GM21723 (cell line): ENCODE measurements around the gene HERPUD1.
A peak's percentile ranks its signal among the peaks of the same experiment; 100 is the strongest.
"Not testable (repeated sequence)": the region's sequence is repeated elsewhere in the genome, so short reads cannot be mapped to it uniquely, and the experiment has no call there.

Experiments used
- ATAC-seq: cut with Tn5 transposase; IDR thresholded peaks from one replicate; pipeline ENCODE4 v1.9.1; 2021; ENCODE audit warnings: mild to moderate bottlenecking, moderate library complexity; ENCODE audit not compliant: unreplicated experiment

HERPUD1 gene

GRCh38 chr16:56977823-56978430, 46.0 kb downstream of the HERPUD1 start:
- ATAC-seq = no peak

DNA sequence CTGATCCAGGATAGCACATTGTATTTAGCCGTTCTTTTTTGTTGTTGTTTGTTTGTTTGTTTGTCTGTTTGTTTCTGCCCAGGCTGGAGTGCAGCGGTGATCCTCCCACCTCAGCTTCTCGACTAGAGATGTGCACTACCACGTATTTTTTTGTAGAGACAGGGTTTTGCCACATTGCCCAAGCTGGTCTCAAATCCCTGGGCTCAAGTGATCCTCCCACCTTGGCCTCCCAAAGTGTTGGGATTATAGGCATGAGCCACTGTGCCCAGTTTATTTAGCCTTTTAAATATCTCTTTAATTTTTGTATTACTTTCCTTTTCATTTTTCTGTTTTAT, 48.2 kb downstream of the HERPUD1 start:
- no peak for ATAC-seq

DNA sequence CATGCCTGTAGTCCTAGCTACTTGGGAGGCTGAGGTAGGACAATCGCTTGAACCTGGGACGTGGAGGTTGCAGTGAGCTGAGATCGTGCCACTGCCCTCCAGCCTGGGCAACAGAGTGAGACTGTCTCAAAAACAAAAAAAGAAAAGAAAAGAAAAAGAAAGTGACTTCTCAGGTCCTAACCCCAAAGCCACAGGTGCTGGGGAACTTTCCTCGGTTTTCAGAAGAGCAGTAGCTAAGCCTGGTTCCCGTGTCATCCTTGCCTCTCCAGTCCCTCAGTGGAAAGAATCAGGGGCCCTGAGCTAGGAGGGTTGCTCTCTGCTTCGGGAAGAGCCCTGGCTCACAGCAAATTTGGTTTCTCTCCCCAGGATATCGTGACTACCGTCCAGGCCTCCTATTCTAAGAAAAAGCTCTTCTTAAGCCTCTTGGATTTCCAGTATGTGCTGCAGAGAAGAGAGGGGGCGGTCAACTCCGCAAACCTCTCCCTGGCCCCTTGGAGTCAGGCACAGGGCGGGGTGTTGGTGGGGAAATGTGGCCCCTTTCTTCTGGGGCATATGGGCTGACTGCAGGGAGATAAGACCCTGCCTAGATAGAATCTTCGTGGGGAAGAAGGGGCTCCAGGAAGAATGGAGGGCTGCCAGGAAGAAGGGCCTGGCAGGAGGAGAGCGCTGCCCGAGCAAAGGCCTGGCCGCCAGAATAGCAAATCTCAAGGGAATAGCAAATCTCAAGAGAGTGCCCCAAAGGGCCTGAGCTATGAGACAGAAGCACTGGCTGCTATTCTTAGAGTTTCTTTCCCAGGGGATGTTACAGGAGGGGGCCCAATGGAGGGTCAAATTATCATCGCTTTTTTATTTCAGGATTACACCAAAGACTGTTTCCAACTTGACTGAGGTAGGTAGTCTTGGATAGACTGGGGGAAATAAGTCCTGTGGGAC, 49.1 kb downstream of the HERPUD1 start:
- ATAC-seq = no peak

- no peak for ATAC-seq
Observed at GRCh38 chr16:56981729-56982271, 49.9 kb downstream of the HERPUD1 start.

DNA sequence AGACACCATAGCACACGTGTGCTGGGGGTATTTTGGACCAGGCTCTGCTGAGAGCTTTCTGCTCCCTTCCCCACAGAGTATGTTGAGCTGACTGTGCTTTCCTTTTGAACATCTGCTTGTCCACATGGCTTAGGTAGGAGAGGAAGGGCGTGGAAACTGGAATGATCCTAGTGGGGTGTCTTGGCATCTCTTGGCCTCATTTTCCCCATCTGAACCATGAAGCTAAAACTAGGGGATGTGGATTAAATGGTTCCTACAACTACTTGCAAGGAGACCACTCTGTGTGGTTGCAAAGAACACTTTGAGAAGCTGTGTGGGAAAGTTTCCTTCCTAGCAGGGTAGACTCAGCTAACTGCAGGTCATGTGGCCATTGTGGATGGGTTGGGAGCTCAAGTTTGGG, 50.8 kb downstream of the HERPUD1 start:
- ATAC-seq = no peak

DNA sequence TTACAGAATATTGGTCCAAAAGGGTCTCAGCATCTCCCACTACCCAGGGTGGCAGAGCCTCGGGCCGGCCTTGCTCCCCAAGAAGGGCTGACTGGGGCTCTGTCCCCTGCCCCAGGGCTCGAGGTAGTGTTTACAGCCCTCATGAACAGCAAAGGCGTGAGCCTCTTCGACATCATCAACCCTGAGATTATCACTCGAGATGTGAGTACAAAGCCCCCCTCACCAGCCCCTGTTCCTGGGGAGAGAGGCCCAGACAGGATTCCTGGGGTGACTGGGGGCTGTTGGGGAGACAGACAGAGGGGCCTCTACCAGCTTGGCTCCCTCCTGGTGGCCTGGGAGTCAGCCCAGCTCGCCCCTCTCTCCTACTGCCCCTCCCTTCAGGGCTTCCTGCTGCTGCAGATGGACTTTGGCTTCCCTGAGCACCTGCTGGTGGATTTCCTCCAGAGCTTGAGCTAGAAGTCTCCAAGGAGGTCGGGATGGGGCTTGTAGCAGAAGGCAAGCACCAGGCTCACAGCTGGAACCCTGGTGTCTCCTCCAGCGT, 51.3 kb downstream of the HERPUD1 start:
- ATAC-seq = no peak

GRCh38 chr16:56984639-56985038, 52.7 kb downstream of the HERPUD1 start:
- no peak for ATAC-seq

DNA sequence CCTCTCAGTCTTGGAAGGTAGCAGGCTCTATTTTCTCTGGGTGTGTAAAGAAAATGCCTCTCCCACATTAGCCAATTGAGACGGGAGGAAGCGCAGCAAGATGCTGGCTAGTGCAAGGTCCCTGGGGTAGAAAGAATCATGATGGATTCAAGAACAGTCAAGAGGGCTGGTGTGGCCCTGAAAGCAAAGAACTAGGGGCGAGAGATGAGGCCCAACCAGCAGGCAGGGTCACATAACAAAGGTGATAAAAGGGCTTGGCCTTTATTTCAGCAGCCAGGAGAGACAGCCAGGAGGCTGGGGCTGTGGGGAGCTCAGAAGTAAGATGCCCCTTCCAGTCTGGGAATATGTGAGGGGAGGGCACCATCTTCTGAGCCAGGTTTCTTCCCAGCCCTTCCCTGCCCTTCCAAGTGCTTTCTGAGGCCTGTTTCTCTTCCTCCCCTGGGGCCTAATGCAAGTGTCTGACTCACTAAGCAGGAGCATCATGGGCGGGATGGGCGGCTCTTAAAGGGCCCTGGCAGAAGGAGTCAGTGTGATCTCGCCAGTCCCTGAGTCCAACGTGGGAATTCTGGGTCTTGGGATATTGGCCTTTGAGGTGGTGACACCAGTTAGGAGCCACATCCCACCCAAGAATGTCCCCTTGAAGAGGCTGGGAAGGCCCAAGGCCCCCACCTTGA, 53.5 kb downstream of the HERPUD1 start:
- ATAC-seq = no peak

- ATAC-seq = no peak
Observed at GRCh38 chr16:56985962-56986360, 54.0 kb downstream of the HERPUD1 start.

DNA sequence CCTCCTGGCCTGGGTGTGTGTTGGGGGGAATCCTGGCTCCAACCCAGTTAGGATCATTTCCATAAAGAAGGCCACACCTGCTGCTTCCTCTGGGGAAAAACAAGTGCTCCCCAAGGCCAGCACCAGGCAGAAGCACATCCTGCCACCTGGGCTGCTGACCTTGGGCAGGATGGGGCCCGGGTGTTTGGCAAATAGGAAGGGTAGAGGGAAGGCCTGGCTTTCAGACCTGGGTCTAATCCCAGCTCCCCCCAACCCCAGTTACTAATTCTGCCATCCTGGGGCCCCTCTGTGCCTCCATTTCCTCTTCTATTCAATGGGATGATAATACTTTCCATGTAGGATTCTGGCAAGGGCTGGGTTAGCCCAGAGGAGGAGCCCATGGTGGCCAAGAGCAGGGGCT, 54.4 kb downstream of the HERPUD1 start:
- no peak for ATAC-seq

GRCh38 chr16:56986908-56987307, 55.0 kb downstream of the HERPUD1 start:
- ATAC-seq = not testable (repeated sequence)

DNA sequence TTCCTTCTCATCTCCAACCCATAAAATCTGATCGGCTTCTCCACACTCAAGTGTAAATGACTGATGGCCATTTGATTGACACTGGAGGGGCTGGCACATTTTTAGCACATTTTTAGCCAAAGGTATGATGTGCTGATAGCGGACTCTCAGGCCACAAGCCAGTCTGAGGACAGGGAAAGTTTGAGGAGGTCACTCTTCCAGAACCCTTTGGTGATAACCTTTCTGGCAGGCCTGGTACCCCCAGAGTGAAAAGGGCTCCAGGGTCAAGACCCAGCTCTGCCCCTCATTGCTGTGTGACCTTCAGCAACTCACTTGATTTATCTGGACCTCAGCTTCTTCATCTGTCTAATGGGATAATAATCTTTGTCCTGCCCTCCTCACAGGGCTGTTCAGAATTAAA, 55.8 kb downstream of the HERPUD1 start:
- ATAC-seq = no peak

DNA sequence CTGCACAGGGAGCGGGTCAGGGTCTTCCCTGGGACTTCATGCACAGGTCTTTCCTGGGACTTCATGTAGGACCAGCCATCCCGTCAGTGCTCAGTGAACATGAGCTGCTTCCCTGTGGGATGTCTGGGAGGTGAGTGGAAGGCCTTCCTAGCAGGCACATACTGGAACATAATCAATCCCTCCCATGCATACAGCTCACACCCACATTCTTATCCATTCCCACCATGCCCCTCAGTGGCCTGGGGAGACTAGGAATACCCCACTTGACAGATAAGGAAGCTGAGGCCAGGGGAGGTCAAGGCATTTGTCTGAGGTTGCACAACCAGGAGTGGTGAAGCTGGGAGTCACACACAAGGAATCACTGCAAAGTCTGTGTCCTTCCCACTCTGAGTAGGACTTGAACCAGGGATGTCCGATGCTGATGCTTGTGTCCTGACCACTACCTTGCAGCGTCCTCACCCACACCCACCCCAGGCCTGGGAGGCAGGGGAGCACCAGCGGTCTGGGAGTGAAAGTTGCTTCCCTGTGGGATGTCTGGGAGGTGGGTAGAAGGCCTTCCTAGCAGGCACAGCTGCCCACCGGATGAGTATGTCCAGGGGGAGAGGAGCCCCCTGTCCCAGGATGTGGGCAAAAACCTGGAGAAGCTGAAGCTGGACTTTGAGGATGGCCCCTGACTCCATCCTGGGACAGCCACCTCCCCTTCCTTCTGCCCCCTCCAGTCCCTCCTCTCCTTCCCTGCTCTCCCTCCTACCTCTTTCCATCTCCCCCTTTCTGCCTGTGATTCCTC, 56.4 kb downstream of the HERPUD1 start:
- no peak for ATAC-seq

DNA sequence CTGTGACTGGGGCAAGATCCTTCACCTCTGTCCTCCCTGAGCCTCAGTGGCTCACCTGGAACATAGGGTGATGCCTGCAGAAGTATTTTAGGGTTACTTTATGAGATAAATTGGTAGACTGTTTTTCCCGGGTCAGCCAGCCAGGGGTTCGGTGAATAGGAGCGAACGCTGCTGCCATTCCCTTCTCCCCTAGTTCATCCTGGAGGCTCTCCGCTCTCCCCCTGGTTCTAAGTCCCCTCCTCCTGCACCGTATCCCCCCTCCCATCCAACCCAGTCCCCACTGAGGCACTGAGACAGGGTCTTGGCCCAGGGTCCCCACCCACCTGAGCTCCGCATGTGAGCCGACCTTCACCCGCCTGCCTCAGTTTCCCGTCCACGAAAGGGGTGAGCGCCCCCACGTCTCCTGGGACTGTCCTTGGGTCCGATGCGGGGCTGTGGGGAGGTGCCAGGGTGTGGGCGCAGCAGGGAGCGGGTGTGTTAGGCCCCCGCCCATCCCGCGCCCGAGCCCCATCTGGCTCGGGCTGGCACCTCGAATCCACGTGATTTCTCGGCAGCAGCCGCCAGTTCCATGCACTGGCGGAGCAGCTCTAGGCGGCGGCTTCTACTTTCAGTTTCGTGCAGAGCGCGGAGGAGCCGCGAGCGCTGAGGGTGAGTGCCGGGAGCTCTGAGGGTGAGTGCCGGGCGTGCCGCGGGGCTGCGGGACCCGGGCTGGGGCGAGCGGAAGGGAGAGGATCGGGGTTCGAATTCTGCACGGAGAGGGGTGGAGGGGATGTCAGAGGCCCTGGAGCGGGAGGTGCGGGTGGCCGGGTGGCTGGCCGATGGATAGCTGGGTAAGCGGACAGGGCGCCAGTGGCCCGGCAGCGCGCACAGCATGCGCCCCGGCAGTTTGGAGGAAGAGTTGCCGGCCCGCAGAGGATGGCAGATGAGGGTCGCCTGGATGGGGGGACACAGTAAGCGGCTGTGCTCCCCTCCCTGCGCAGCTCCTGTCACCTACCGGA, 57.3 kb downstream of the HERPUD1 start, which contains the start of gene NLRC5:
Gene NLRC5, plus strand, starts transcription at position 610 of the 998 bp plus-strand sequence. CDS start 31,156 bp downstream, outside the sequence.
- peak; percentile 79 for ATAC-seq

DNA sequence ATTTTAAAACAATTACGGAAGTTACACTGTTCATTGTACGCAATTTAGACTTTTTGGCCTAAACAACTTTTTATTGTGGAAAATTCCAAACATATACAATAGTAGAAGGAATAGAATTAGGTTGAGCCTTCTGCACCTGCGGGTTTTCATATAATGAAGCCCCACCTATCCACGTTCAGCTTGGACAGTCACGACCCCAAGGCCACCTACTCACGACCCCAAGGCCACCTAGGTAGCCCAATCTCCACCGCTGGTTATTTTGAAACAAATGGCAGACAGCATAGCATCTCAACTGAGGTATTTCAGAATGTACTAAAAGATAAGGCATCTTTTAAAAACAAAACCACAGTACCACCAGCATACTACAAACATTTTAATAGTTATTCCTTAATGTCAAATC, 58.0 kb downstream of the HERPUD1 start:
- ATAC-seq = no peak

GRCh38 chr16:56990407-56991286, 58.7 kb downstream of the HERPUD1 start:
- no peak for ATAC-seq

GRCh38 chr16:56992431-56992830, 60.5 kb downstream of the HERPUD1 start:
- not testable (repeated sequence) for ATAC-seq

DNA sequence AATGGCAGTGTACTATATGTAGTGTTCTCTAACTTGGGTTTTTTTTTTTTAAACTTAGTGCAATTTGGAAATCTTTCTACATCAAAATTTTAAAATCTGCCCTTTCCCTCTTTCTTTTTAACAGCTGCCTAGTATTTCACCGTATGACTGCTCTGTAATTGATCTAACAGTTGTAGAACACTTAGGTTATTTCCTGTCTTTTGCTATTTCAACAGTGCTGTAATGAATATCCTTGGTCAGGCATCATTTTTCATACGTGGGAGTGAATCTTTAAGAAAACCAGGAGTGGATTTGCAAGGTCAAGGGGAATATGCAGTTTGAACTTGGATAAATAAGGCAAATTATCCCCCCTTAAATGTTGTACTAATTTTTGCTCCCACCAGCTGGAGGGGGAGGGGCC, 61.3 kb downstream of the HERPUD1 start:
- no peak for ATAC-seq
